GM21619 (cell line): ENCODE measurements around the gene CDK4.
A peak's percentile ranks its signal among the peaks of the same experiment; 100 is the strongest.

ENCODE experiments used
- ATAC-seq: cut with Tn5 transposase; IDR thresholded peaks from one replicate; pipeline ENCODE4 v1.9.1; 2021; ENCODE audit not compliant: unreplicated experiment

CDK4 gene

GRCh38 chr12:57772429-57773322 is 20.6 kb upstream of the CDK4 start, which contains the start of gene EEF1AKMT3:
Gene EEF1AKMT3 (plus strand): TSS chr12:57772614. CDS start chr12:57772725, 111 bp downstream.
- peak; percentile 7 for ATAC-seq

GRCh38 chr12:57771873-57772428 is 19.8 kb upstream of the CDK4 start, which contains the start of gene METTL1:
Gene METTL1 (minus strand): TSS chr12:57772105. CDS start chr12:57772083, 22 bp downstream.
- ATAC-seq, result peak; percentile 76

GRCh38 chr12:57771236-57771872 is 19.2 kb upstream of the CDK4 start:
- ATAC-seq, result peak; percentile 71

GRCh38 chr12:57770734-57771133 is 18.6 kb upstream of the CDK4 start:
- no peak for ATAC-seq

GRCh38 chr12:57769594-57769993 is 17.5 kb upstream of the CDK4 start:
- no peak for ATAC-seq

GRCh38 chr12:57767876-57768275 is 15.8 kb upstream of the CDK4 start:
- ATAC-seq, result no peak

- ATAC-seq, result no peak
Measured at GRCh38 chr12:57767305-57767698, 15.2 kb upstream of the CDK4 start.

- no peak for ATAC-seq
Measured at GRCh38 chr12:57766464-57767304, 14.6 kb upstream of the CDK4 start, which contains the start of gene CYP27B1. Gene CYP27B1 (minus strand): TSS chr12:57767078. CDS start chr12:57767041, 37 bp downstream.

- no peak for ATAC-seq
Measured at GRCh38 chr12:57765698-57766463, 13.8 kb upstream of the CDK4 start.

GRCh38 chr12:57765003-57765697 is 13.0 kb upstream of the CDK4 start:
- peak; percentile 61 for ATAC-seq

- no peak for ATAC-seq
Measured at GRCh38 chr12:57764662-57765002, 12.5 kb upstream of the CDK4 start.

- ATAC-seq, result no peak
Measured at GRCh38 chr12:57763881-57764661, 12.0 kb upstream of the CDK4 start.

GRCh38 chr12:57762463-57762862 is 10.4 kb upstream of the CDK4 start:
- ATAC-seq, result no peak

- ATAC-seq, result no peak
Measured at GRCh38 chr12:57761391-57761998, 9.4 kb upstream of the CDK4 start.

- ATAC-seq, result no peak
Measured at GRCh38 chr12:57760347-57760982, 8.4 kb upstream of the CDK4 start.

- ATAC-seq, result no peak
Measured at GRCh38 chr12:57759360-57759980, 7.4 kb upstream of the CDK4 start.

- ATAC-seq, result no peak
Measured at GRCh38 chr12:57758552-57759359, 6.6 kb upstream of the CDK4 start.
